Osteocyte (in vitro differentiated cells): ENCODE measurements around the gene DRD1. TPM values are rescaled to one million over a fixed set of nuclear protein-coding genes. Genes with fewer than 3 reads are reported as not detected.
"Not testable (repeated sequence)": the region's sequence is repeated elsewhere in the genome, so short reads cannot be mapped to it uniquely, and the experiment has no call there.

ENCODE experiments used
- DNase-seq: peaks from one replicate; pipeline ENCODE4 v3.0.0; 2021; ENCODE audit warnings: mixed read lengths; ENCODE audit not compliant: unreplicated experiment; ENCODE audit errors: extremely low spot score
- H3K27ac Mint-ChIP-seq: one replicate; pipeline ENCODE4 v1.8.0; 2021; ENCODE audit warnings: mild to moderate bottlenecking, mixed read lengths; ENCODE audit not compliant: unreplicated experiment
- H3K27me3 Mint-ChIP-seq: one replicate; pipeline ENCODE4 v1.8.0; 2021; ENCODE audit warnings: mixed read lengths; ENCODE audit not compliant: unreplicated experiment
- H3K36me3 Mint-ChIP-seq: one replicate; pipeline ENCODE4 v1.8.0; 2021; ENCODE audit warnings: mixed read lengths; ENCODE audit not compliant: unreplicated experiment
- H3K4me1 Mint-ChIP-seq: one replicate; pipeline ENCODE4 v1.8.0; 2021; ENCODE audit warnings: mixed read lengths; ENCODE audit not compliant: unreplicated experiment
- H3K4me3 Mint-ChIP-seq: one replicate; pipeline ENCODE4 v1.8.0; 2021; ENCODE audit warnings: mild to moderate bottlenecking, moderate library complexity, mixed read lengths; ENCODE audit not compliant: unreplicated experiment
- H3K9me3 Mint-ChIP-seq: one replicate; pipeline ENCODE4 v1.8.0; 2021; ENCODE audit warnings: mixed read lengths; ENCODE audit not compliant: unreplicated experiment
- total RNA-seq: library from RNA; stranded (reverse); gene quantifications from 2 replicates; pipeline ENCODE4 v1.2.1, GENCODE V29; 2021
- TF ChIP-seq, protein P1 (sequence below): fragments of 200-600 bp; sonication (generic); IDR thresholded peaks from 2 replicates; pipeline ENCODE4 v1.5.0; 2021; ENCODE audit warnings: antibody characterized with exemption, mild to moderate bottlenecking, moderate library complexity

The DRD1 gene
- total RNA-seq, 1 donor from 2014 or later: not detected

DNA sequence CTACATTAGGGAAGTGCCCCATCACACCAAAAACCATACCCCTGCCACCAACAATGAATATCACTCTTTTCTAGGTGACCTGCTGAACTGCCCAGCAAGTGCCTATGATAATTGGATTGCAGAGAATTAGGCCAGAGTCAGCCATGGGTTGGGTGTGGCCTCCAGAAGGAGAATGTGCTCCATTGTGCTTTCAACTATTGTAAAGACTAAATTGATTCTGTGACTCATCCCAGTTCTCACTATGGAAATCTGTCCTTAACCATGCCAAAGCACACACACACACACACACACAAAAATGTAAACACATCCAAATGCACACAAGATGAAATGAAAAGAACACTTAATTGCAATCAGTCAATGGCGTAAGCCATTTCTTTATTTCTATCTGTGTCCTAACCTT is 25.7 kb downstream of the DRD1 start:
- no peak overlapping the region for H3K27ac Mint-ChIP-seq
- DNase-seq: no peak
- no peaks in the 10 kb centered on the region for H3K4me1 Mint-ChIP-seq
- H3K9me3 Mint-ChIP-seq: peaks cover 18% of the 10 kb centered on the region
- no peaks in the 10 kb centered on the region for H3K36me3 Mint-ChIP-seq
- H3K4me3 Mint-ChIP-seq: no peak overlapping the region
- no peaks in the 10 kb centered on the region for H3K27me3 Mint-ChIP-seq
- TF ChIP-seq, protein P1, sequence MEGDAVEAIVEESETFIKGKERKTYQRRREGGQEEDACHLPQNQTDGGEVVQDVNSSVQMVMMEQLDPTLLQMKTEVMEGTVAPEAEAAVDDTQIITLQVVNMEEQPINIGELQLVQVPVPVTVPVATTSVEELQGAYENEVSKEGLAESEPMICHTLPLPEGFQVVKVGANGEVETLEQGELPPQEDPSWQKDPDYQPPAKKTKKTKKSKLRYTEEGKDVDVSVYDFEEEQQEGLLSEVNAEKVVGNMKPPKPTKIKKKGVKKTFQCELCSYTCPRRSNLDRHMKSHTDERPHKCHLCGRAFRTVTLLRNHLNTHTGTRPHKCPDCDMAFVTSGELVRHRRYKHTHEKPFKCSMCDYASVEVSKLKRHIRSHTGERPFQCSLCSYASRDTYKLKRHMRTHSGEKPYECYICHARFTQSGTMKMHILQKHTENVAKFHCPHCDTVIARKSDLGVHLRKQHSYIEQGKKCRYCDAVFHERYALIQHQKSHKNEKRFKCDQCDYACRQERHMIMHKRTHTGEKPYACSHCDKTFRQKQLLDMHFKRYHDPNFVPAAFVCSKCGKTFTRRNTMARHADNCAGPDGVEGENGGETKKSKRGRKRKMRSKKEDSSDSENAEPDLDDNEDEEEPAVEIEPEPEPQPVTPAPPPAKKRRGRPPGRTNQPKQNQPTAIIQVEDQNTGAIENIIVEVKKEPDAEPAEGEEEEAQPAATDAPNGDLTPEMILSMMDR: no peak

- Mint-ChIP-seq H3K36me3 (no peaks in the 10 kb centered on the region), H3K4me1 (no peaks in the 10 kb centered on the region), H3K27ac (no peak overlapping the region), H3K27me3 (no peaks in the 10 kb centered on the region), H3K9me3 (peaks cover 18% of the 10 kb centered on the region), H3K4me3 (no peak overlapping the region)
- DNase-seq: no peak
- TF ChIP-seq, protein P1: no peak
Measured at GRCh38 chr5:175417384-175417783, 26.6 kb downstream of the DRD1 start.

- H3K27ac Mint-ChIP-seq: no peak overlapping the region
- peaks cover 18% of the 10 kb centered on the region for H3K9me3 Mint-ChIP-seq
- TF ChIP-seq, protein P1: no peak
- no peaks in the 10 kb centered on the region for H3K4me1 Mint-ChIP-seq
- H3K27me3 Mint-ChIP-seq: no peaks in the 10 kb centered on the region
- no peak for DNase-seq
- H3K36me3 Mint-ChIP-seq: no peaks in the 10 kb centered on the region
- H3K4me3 Mint-ChIP-seq: no peak overlapping the region
Measured at GRCh38 chr5:175415303-175415702, 28.7 kb downstream of the DRD1 start.

DNA sequence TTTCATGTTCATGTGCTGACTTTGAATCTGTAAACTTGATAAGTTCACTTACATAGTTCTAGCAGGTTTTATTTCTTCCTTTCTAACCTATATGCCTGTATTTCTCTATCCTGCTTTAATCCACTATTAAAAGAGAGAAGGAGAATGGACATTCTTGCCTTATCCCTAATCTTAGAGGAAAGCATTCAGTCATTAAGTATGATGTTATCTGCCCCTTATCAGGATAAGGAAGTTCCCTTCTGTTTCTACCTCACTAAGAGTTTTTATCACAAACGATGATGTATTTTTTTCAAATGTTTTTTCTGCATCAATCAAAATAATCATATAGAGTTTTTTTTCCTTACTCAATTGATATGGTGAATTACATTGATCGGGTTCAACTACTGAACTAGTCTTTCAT is 33.1 kb downstream of the DRD1 start:
- Mint-ChIP-seq H3K4me1 (no peaks in the 10 kb centered on the region), H3K27ac (no peak overlapping the region), H3K27me3 (no peaks in the 10 kb centered on the region), H3K36me3 (no peaks in the 10 kb centered on the region), H3K4me3 (no peak overlapping the region), H3K9me3 (peaks cover 3% of the 10 kb centered on the region)
- TF ChIP-seq, protein P1: no peak
- no peak for DNase-seq

GRCh38 chr5:175406300-175406699 is 37.7 kb downstream of the DRD1 start:
- H3K4me3 Mint-ChIP-seq: no peak overlapping the region
- DNase-seq: no peak
- no peaks in the 10 kb centered on the region for H3K36me3 Mint-ChIP-seq
- H3K4me1 Mint-ChIP-seq: no peaks in the 10 kb centered on the region
- no peaks in the 10 kb centered on the region for H3K27me3 Mint-ChIP-seq
- TF ChIP-seq, protein P1: no peak
- H3K9me3 Mint-ChIP-seq: peaks cover 9% of the 10 kb centered on the region
- no peak overlapping the region for H3K27ac Mint-ChIP-seq

GRCh38 chr5:175397590-175398297 is 46.2 kb downstream of the DRD1 start:
- not testable (repeated sequence) for H3K27me3 Mint-ChIP-seq, H3K4me3 Mint-ChIP-seq, H3K36me3 Mint-ChIP-seq, DNase-seq, H3K27ac Mint-ChIP-seq, H3K4me1 Mint-ChIP-seq, H3K9me3 Mint-ChIP-seq

DNA sequence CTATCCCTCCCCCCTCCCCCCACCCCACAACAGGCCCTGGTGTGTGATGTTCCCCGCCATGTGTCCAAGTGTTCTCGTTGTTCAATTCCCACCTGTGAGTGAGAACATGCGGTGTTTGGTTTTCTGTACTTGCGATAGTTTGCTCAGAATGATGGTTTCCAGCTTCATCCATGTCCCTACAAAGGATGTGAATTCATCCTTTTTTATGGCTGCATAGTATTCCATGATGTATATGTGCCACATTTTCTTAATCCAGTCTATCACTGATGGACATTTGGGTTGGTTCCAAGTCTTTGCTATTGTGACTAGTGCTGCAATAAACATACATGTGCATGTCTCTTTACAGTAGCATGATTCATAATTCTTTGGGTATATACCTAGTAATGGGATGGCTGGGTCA is 48.6 kb downstream of the DRD1 start:
- not testable (repeated sequence) for H3K27ac Mint-ChIP-seq, DNase-seq, H3K36me3 Mint-ChIP-seq, H3K27me3 Mint-ChIP-seq, H3K4me3 Mint-ChIP-seq, H3K9me3 Mint-ChIP-seq, H3K4me1 Mint-ChIP-seq
